ENCODE data around the gene SLC11A1. TPM values are rescaled to one million over a fixed set of nuclear protein-coding genes. Genes with fewer than 3 reads are reported as not detected.
A peak's percentile ranks its signal among the peaks of the same experiment; 100 is the strongest.

Gene SLC11A1
- total RNA-seq, 2 experiments from 2014 or later, result 0.21 to 0.29 TPM

DNA sequence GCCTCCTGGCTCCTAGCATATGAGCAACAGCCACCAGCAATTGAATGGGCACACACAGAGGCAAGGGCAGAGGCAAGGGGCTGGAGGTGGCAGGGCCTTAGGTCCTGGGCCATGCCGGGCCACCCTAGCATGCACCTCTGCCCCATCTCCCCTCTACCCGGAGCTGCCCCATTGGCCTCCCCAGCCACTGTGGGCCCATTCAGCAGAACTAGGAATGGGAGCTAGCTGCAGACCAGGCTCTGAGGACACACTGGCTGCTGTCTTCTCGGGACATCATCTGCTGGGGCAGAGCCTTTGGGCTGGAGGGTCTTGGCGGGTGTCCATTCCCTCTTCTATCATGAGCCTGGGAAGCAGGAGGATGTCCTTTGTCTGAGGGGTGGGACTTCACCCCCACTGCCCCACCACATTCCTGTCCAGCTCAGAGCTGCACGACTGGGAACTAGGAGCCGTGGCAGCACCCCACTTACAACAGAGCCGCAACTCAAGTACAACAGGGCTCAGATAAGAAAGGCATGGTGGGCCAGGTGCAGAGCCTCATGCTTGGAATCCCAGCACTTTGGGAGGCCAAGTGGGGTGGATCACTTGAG lies 37.6 kb downstream of the SLC11A1 start:
- ChIA-PET POLR2A (no interaction called here), CTCF (no interaction called here)
- no peak overlapping the region for H3K27ac Mint-ChIP-seq
- no peaks in the 10 kb centered on the region for H3K36me3 Mint-ChIP-seq (ENCODE audit: low read depth)
- no peaks in the 10 kb centered on the region for H3K9me3 Mint-ChIP-seq (ENCODE audit: insufficient read depth)
- peaks cover 3% of the 10 kb centered on the region for H3K27me3 Mint-ChIP-seq (ENCODE audit: low read depth)
- DNase-seq, result no peak
- no peak overlapping the region for H3K4me3 Mint-ChIP-seq
- no peak for ATAC-seq
- no peaks in the 10 kb centered on the region for H3K4me1 Mint-ChIP-seq (ENCODE audit: low read depth)

DNA sequence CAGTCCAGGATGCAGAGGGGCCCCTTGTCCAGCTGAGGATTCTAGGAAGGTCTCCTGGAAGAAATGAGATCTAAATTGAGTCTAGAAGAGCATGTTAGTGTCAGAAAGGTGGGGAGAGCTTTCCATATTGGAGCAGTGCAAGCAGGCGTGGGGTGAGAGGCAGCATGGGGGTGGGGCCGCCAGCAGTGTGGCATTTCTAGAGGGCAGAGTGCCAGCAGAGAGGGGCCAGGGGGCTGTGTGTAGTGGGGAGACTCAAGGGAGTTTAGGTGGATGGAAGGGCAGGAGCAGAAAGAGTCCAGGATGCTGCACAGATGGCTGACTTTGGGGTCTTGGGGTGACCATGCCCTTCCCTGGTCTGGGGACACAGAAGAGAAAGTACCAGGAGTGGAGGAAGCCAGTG lies 39.0 kb downstream of the SLC11A1 start:
- no peak overlapping the region for H3K27ac Mint-ChIP-seq
- H3K4me3 Mint-ChIP-seq, result no peak overlapping the region
- H3K27me3 Mint-ChIP-seq (ENCODE audit: low read depth), result peaks cover 3% of the 10 kb centered on the region
- H3K36me3 Mint-ChIP-seq (ENCODE audit: low read depth), result no peaks in the 10 kb centered on the region
- H3K4me1 Mint-ChIP-seq (ENCODE audit: low read depth), result no peaks in the 10 kb centered on the region
- ChIA-PET CTCF (no interaction called here), POLR2A (no interaction called here)
- no peak for ATAC-seq
- no peak for DNase-seq
- no peaks in the 10 kb centered on the region for H3K9me3 Mint-ChIP-seq (ENCODE audit: insufficient read depth)

DNA sequence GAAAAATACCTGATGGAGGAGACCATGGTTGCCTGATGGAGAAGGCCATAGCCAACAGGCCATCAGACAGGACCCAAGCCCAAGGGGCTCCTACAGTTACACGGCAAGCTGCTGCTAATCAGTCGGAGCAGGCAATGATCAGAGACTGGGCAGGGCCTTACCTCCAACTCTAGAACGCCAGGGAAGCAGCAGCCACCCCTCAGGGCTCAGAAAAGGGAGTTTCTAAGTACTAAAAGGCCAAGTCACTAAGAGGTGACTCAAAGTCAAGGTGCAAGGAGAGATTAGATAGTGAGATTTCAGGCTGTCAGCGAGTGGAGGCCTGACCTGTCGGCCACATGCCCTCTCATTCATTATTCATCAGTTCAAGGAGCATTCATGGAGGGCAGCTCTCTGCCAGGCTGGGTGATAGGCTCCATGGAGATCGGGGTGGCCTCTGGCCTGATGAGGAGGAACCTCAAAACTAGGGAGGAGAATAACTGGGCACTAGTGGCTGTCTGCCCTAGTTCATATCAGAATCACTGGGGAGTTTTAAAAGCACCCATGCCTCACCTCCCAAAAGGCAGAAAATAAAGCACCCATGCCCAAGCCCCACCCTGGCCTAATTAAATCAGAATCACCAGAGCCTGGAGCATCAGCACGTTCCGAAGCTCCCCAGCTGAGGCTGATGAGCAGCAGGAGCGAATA lies 40.5 kb downstream of the SLC11A1 start:
- H3K36me3 Mint-ChIP-seq (ENCODE audit: low read depth), result no peaks in the 10 kb centered on the region

DNA sequence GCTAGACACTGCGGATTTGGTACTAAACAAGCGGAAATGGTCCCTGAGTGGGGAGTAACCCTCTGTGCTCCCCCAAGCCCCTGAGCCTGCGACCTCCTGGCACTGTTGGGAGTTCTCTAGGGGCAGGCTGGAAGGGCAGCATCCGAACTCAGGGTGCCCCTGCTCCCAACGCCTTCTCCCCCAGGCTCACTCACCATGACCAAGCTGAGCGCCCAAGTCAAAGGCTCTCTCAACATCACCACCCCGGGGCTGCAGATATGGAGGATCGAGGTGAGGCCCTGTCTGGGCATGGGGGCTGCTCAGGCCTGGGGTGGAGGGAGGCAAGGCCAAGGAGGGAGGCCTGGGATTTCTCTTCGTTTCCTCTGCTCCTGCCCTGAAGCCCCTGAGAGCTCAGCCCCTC lies 41.5 kb downstream of the SLC11A1 start:
- Mint-ChIP-seq H3K36me3 (ENCODE audit: low read depth) (no peaks in the 10 kb centered on the region), H3K27ac (no peak overlapping the region)
- CTCF ChIA-PET, result no interaction called here

More for the DNA sequence above, 40.5 kb downstream of the SLC11A1 start:
- ChIA-PET CTCF (no interaction called here), POLR2A (no interaction called here)
- Mint-ChIP-seq H3K27me3 (ENCODE audit: low read depth) (peaks cover 3% of the 10 kb centered on the region), H3K4me1 (ENCODE audit: low read depth) (no peaks in the 10 kb centered on the region), H3K27ac (no peak overlapping the region), H3K9me3 (ENCODE audit: insufficient read depth) (no peaks in the 10 kb centered on the region), H3K4me3 (no peak overlapping the region)
- DNase-seq, result no peak
- no peak for ATAC-seq

DNA sequence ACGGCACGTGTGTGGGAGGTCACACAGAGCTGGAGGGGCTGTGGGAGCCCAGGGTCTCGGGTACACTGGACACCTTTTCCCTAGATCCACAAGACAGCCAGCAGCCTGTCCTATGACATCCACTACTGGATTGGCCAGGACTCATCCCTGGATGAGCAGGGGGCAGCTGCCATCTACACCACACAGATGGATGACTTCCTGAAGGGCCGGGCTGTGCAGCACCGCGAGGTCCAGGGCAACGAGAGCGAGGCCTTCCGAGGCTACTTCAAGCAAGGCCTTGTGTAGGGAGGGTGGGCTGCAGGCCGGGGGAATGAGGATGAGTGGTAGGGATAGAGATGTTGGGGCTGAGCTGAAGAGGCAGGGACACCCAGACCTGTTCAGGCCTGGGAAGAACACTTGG lies 43.5 kb downstream of the SLC11A1 start:
- Mint-ChIP-seq H3K36me3 (ENCODE audit: low read depth) (no peaks in the 10 kb centered on the region), H3K27ac (no peak overlapping the region), H3K4me3 (no peak overlapping the region), H3K27me3 (ENCODE audit: low read depth) (peaks cover 3% of the 10 kb centered on the region), H3K9me3 (ENCODE audit: insufficient read depth) (no peaks in the 10 kb centered on the region), H3K4me1 (ENCODE audit: low read depth) (peaks cover 9% of the 10 kb centered on the region)
- no peak for ATAC-seq
- POLR2A ChIA-PET, result interaction anchor here (1.4 kb wide), 1 partner anchor 18 kb away, joined by 3 read pairs; no protein-coding TSS in a partner anchor
- CTCF ChIA-PET, result no interaction called here
- DNase-seq, result no peak

More for the DNA sequence above, 41.5 kb downstream of the SLC11A1 start:
- no peaks in the 10 kb centered on the region for H3K9me3 Mint-ChIP-seq (ENCODE audit: insufficient read depth)
- POLR2A ChIA-PET, result no interaction called here
- DNase-seq, result no peak
- H3K4me1 Mint-ChIP-seq (ENCODE audit: low read depth), result no peaks in the 10 kb centered on the region
- no peak for ATAC-seq
- peaks cover 3% of the 10 kb centered on the region for H3K27me3 Mint-ChIP-seq (ENCODE audit: low read depth)
- no peak overlapping the region for H3K4me3 Mint-ChIP-seq

DNA sequence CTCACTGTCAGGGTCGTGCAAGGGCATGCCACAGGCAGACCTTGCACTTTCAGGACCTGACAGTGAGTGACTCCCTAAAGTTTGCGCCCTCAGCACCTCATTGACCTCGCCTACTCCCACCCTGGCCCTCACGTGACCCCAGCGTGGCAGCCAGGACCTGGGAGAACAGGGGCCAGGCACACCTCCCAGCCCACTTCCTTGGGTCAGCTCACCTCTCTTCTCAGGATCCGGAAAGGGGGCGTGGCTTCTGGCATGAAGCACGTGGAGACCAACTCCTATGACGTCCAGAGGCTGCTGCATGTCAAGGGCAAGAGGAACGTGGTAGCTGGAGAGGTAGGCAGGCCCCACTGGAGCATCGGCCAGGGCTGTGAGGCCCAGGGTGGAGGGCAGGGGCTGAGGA lies 45.7 kb downstream of the SLC11A1 start:
- ATAC-seq (no peak), DNase-seq (no peak)
- H3K4me3 Mint-ChIP-seq, result no peak overlapping the region
- H3K27ac Mint-ChIP-seq, result no peak overlapping the region
- no peaks in the 10 kb centered on the region for H3K9me3 Mint-ChIP-seq (ENCODE audit: insufficient read depth)
- ChIA-PET POLR2A (no interaction called here), CTCF (no interaction called here)
- H3K36me3 Mint-ChIP-seq (ENCODE audit: low read depth), result no peaks in the 10 kb centered on the region
- peaks cover 5% of the 10 kb centered on the region for H3K27me3 Mint-ChIP-seq (ENCODE audit: low read depth)
- H3K4me1 Mint-ChIP-seq (ENCODE audit: low read depth), result peaks cover 15% of the 10 kb centered on the region

DNA sequence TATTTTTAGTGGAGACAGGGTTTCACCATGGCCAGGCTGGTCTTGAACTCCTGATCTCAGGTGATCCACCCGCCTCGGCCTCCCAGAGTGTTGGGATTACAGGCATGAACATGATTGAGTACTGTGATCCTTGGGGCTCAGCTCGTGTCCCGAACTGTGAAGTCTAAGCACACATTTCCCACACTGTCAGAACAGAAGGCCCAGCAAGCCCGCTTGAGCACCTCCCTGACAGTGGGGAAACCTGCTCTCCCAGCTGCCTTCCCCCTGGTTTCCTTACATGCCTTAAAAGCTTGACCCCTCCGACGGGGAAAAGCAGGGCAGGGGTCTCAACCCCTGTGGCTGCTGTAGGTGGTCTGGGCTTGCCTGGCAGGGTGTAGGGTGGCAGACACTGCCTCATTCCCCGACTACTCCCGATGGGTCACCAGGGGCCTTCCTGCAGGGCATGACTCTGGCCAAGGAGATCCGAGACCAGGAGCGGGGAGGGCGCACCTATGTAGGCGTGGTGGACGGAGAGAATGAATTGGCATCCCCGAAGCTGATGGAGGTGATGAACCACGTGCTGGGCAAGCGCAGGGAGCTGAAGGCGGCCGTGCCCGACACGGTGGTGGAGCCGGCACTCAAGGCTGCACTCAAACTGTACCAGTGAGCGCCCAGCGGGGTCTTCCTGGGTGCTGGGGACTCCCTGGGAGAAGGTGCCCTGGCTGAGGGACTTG lies 46.9 kb downstream of the SLC11A1 start:
- H3K36me3 Mint-ChIP-seq (ENCODE audit: low read depth), result no peaks in the 10 kb centered on the region
- H3K4me1 Mint-ChIP-seq (ENCODE audit: low read depth), result peaks cover 15% of the 10 kb centered on the region
- H3K27ac Mint-ChIP-seq, result no peak overlapping the region
- peaks cover 5% of the 10 kb centered on the region for H3K27me3 Mint-ChIP-seq (ENCODE audit: low read depth)
- ChIA-PET POLR2A (no interaction called here), CTCF (no interaction called here)
- ATAC-seq (no peak), DNase-seq (no peak)
- no peak overlapping the region for H3K4me3 Mint-ChIP-seq
- H3K9me3 Mint-ChIP-seq (ENCODE audit: insufficient read depth), result no peaks in the 10 kb centered on the region

DNA sequence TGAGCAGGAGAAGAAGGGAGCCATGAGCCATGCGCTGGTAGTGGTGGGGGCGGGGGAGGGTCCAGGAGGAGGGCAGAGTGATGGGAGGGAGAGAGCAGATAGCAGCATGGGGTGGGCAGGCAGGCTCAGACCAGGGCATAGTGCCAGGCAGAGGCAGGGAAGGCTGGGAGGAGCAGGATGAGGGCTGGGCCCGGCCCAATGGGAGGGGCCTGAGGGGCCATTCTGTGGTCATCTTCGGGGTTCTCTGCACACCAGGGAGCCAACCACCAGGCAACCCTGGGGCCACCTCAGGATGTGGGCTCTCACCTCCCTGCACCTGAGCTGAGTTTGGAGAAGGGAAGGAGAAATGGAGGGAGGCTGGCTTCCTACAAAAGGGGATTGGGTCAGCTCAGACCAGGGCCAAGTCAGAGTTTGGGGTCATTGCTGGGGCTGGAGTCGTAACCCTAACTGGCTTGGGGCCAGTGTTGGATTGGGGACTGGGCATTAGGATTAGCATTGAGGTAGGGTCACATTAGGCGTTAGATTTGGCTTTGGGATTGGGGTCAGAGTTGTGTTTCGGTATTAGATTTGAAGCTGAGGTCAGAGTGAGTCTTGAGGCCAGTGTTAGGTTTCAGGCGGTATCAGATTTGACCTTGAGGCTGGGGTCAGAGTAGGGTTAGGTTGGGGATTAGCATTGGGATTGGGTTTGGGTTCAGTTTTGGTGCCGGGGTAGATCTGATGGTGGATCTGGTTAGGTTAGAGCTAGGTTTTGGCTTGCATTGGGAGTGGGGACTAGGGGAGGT lies 48.0 kb downstream of the SLC11A1 start:
- Mint-ChIP-seq H3K4me1 (ENCODE audit: low read depth) (peaks cover 15% of the 10 kb centered on the region), H3K9me3 (ENCODE audit: insufficient read depth) (no peaks in the 10 kb centered on the region), H3K4me3 (no peak overlapping the region), H3K27me3 (ENCODE audit: low read depth) (peaks cover 6% of the 10 kb centered on the region), H3K27ac (peak overlapping the region; percentile 40), H3K36me3 (ENCODE audit: low read depth) (no peaks in the 10 kb centered on the region)
- DNase-seq (no peak), ATAC-seq (no peak)
- CTCF ChIA-PET, result interaction anchor here (1.6 kb wide), 1 partner anchor 257 kb away, joined by 3 read pairs; no protein-coding TSS in a partner anchor
- POLR2A ChIA-PET, result no interaction called here

DNA sequence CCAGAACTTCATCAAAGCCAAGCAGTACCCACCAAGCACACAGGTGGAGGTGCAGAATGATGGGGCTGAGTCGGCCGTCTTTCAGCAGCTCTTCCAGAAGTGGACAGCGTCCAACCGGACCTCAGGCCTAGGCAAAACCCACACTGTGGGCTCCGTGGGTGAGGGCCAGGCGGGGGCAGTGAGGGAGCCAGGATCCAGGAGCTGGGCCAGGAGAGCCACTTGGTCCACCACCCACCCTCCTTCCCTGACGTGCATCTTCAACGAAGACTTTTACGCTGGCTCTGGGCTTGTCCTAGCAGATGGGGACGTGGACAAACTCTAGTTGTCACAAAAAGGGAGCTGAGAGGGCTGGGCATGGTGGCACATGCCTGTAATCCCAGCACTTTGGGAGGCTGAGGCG lies 48.6 kb downstream of the SLC11A1 start:
- no peak for DNase-seq
- Mint-ChIP-seq H3K27ac (peak overlapping the region; percentile 40), H3K9me3 (ENCODE audit: insufficient read depth) (no peaks in the 10 kb centered on the region), H3K27me3 (ENCODE audit: low read depth) (peaks cover 6% of the 10 kb centered on the region), H3K4me3 (no peak overlapping the region), H3K36me3 (ENCODE audit: low read depth) (no peaks in the 10 kb centered on the region), H3K4me1 (ENCODE audit: low read depth) (peaks cover 15% of the 10 kb centered on the region)
- ATAC-seq, result no peak
- ChIA-PET POLR2A (interaction anchor here (1.1 kb wide), 1 partner anchor 228 kb away, joined by 3 read pairs; the partner anchor contains the start of genes BCS1L and ZNF142), CTCF (interaction anchor here (0.8 to 1.6 kb wide), 2 partner anchors 35 to 256 kb away, joined by 3 read pairs; no protein-coding TSS in a partner anchor)

DNA sequence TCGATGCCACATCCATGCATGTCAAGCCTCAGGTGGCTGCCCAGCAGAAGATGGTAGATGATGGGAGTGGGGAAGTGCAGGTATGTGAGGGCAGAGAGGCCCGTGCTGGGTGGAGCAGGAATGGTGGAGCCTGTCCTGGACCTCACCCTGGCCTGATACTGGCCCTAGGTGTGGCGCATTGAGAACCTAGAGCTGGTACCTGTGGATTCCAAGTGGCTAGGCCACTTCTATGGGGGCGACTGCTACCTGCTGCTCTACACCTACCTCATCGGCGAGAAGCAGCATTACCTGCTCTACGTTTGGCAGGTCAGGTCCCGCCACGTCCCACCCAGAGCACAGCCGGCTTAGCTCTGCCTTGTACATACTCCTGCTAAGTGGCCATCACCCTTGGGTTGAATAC lies 49.8 kb downstream of the SLC11A1 start:
- ChIA-PET CTCF (no interaction called here), POLR2A (interaction anchor here (1.1 kb wide), 1 partner anchor 227 kb away, joined by 3 read pairs; the partner anchor contains the start of genes BCS1L and ZNF142)
- ATAC-seq (no peak), DNase-seq (no peak)
- no peak overlapping the region for H3K4me3 Mint-ChIP-seq
- H3K27me3 Mint-ChIP-seq (ENCODE audit: low read depth), result peaks cover 6% of the 10 kb centered on the region
- H3K27ac Mint-ChIP-seq, result no peak overlapping the region
- H3K9me3 Mint-ChIP-seq (ENCODE audit: insufficient read depth), result no peaks in the 10 kb centered on the region
- H3K36me3 Mint-ChIP-seq (ENCODE audit: low read depth), result no peaks in the 10 kb centered on the region
- peaks cover 15% of the 10 kb centered on the region for H3K4me1 Mint-ChIP-seq (ENCODE audit: low read depth)

DNA sequence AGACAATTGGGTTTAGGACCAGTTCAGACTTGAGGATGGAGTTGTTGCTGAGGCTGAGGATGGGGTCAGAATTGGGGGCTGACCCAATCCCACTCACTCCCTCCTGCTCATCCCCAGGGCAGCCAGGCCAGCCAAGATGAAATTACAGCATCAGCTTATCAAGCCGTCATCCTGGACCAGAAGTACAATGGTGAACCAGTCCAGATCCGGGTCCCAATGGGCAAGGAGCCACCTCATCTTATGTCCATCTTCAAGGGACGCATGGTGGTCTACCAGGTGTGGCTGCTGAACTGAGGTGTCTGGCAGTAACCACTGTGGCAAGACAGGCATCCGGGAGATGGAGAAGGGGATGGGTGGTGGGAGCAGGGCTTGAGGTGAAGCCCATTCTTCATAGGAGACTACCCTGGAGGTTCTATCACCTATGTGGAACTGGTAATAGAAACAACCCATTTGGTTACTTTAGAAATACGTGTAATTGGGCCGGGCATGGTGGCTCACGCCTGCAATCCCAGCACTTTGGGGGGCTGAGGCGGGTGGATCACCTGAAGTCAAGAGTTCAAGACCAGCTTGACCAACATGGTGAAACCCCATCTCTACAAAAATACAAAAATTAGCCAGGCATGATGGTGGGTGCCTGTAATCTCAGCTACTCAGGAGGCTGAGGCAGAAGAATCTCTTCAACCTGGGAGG lies 50.7 kb downstream of the SLC11A1 start:
- no peak for ATAC-seq
- ChIA-PET POLR2A (no interaction called here), CTCF (no interaction called here)
- H3K4me3 Mint-ChIP-seq, result no peak overlapping the region
- DNase-seq, result no peak
- H3K9me3 Mint-ChIP-seq (ENCODE audit: insufficient read depth), result no peaks in the 10 kb centered on the region
- no peaks in the 10 kb centered on the region for H3K36me3 Mint-ChIP-seq (ENCODE audit: low read depth)
- no peak overlapping the region for H3K27ac Mint-ChIP-seq
- peaks cover 15% of the 10 kb centered on the region for H3K4me1 Mint-ChIP-seq (ENCODE audit: low read depth)
- peaks cover 6% of the 10 kb centered on the region for H3K27me3 Mint-ChIP-seq (ENCODE audit: low read depth)
